CD4-positive, CD25-positive, alpha-beta regulatory T cell (primary cell): Measurements from ENCODE around the gene CHN2. TPM values are rescaled to one million over a fixed set of nuclear protein-coding genes. Genes with fewer than 3 reads are reported as not detected.
A peak's percentile ranks its signal among the peaks of the same experiment; 100 is the strongest.

Source experiments
- ATAC-seq, 2 donors: fragments of 150-1000 bp; cut with Tn5 transposase; one replicate each; pipeline ENCODE4 v1.10.0; 2021; ENCODE audit warnings: low read depth in 2 of 2, moderate number of reproducible peaks in 2 of 2, moderate library complexity in 1 of 2
- DNase-seq, 3 donors: peaks; one replicate each; pipeline versions ENCODE4 v3.0.0 to v3.0.0-alpha.2; 2012 to 2022; ENCODE audit warnings: mixed read lengths in 1 of 3
- H3K27ac ChIP-seq: one replicate; pipeline ENCODE4 v1.7.0; 2013; ENCODE audit warnings: mild to moderate bottlenecking, low read length; ENCODE audit not compliant: insufficient read depth, poor library complexity, severe bottlenecking
- H3K27me3 ChIP-seq: one replicate; pipeline ENCODE4 v1.7.0; 2013; ENCODE audit warnings: low read length; ENCODE audit not compliant: control insufficient read depth, insufficient read depth
- H3K36me3 ChIP-seq: one replicate; pipeline ENCODE4 v1.7.0; 2013; ENCODE audit warnings: mild to moderate bottlenecking, low read length, moderate library complexity; ENCODE audit not compliant: control insufficient read depth, insufficient read depth
- H3K4me1 ChIP-seq: 2 replicates; pipeline ENCODE4 v1.7.0; 2013; ENCODE audit warnings: mild to moderate bottlenecking, low read length; ENCODE audit not compliant: insufficient read depth, control insufficient read depth, poor library complexity, severe bottlenecking
- H3K4me3 ChIP-seq: one replicate; pipeline ENCODE4 v1.7.0; 2013; ENCODE audit warnings: low read depth, mild to moderate bottlenecking, low read length, moderate library complexity
- H3K9me3 ChIP-seq, 2 experiments: 1 replicate in 1 of 2; 2 replicates in 1 of 2; pipeline ENCODE4 v1.7.0; 2013; ENCODE audit warnings: low read length in 2 of 2, mild to moderate bottlenecking in 1 of 2, moderate library complexity in 1 of 2; ENCODE audit not compliant: control insufficient read depth in 2 of 2
- H3K27ac Mint-ChIP-seq, 3 donors: one replicate each; pipeline ENCODE4 v1.8.0; 2020 to 2022; ENCODE audit warnings: mild to moderate bottlenecking in 3 of 3, mixed read lengths in 3 of 3, moderate library complexity in 2 of 3
- H3K27me3 Mint-ChIP-seq: one replicate; pipeline ENCODE4 v1.8.0; 2022; ENCODE audit warnings: mild to moderate bottlenecking, mixed read lengths
- H3K36me3 Mint-ChIP-seq: one replicate; pipeline ENCODE4 v1.8.0; 2020; ENCODE audit warnings: mixed read lengths
- H3K4me1 Mint-ChIP-seq, 4 donors: one replicate each; pipeline ENCODE4 v1.8.0; 2020 to 2022; ENCODE audit warnings: mixed read lengths in 4 of 4, mild to moderate bottlenecking in 1 of 4
- H3K4me3 Mint-ChIP-seq, 4 donors: one replicate each; pipeline ENCODE4 v1.8.0; 2020 to 2022; ENCODE audit warnings: mild to moderate bottlenecking in 4 of 4, mixed read lengths in 4 of 4, moderate library complexity in 3 of 4
- H3K9me3 Mint-ChIP-seq, 7 donors: one replicate each; pipeline ENCODE4 v1.8.0; 2020 to 2022; ENCODE audit warnings: mixed read lengths in 7 of 7, mild to moderate bottlenecking in 3 of 7, moderate library complexity in 2 of 7
- polyA plus RNA-seq, 4 donors: library from polyadenylated mRNA; unstranded; fragments of 300-500 nt; fragmentation: Illumina TruSeq; gene quantifications; one replicate each; pipeline ENCODE4 v1.2.3, GENCODE V29; 2021
- total RNA-seq: library from RNA; stranded (reverse); gene quantifications from one replicate; pipeline ENCODE4 v1.2.3, GENCODE V29; 2022

CHN2 gene
- total and polyA plus RNA-seq, 5 donors from 2014 or later = 0.55 to 1.7 TPM; not detected in 3

- H3K36me3 Mint-ChIP-seq = no peaks in the 10 kb centered on the region
- no peaks in the 10 kb centered on the region for H3K9me3 Mint-ChIP-seq
- H3K4me3 Mint-ChIP-seq = no peak overlapping the region
- Histone ChIP-seq H3K27me3 (no peaks in the 10 kb centered on the region), H3K9me3 (no peaks in the 10 kb centered on the region), H3K4me3 (no peak overlapping the region), H3K27ac (no peak overlapping the region), H3K4me1 (no peaks in the 10 kb centered on the region), H3K36me3 (no peaks in the 10 kb centered on the region)
- H3K4me1 Mint-ChIP-seq = no peaks in the 10 kb centered on the region
- H3K27me3 Mint-ChIP-seq = no peaks in the 10 kb centered on the region
- DNase-seq (no peak), ATAC-seq (no peak)
- no peak overlapping the region for H3K27ac Mint-ChIP-seq
These were observed 228.3 kb downstream of the CHN2 start for GRCh38 chr7:29422829-29423228.

GRCh38 chr7:29424295-29424983 is 229.9 kb downstream of the CHN2 start:
- Histone ChIP-seq H3K9me3 (no peaks in the 10 kb centered on the region), H3K4me3 (no peak overlapping the region), H3K27ac (no peak overlapping the region), H3K4me1 (no peaks in the 10 kb centered on the region), H3K27me3 (no peaks in the 10 kb centered on the region), H3K36me3 (no peaks in the 10 kb centered on the region)
- Mint-ChIP-seq H3K36me3 (no peaks in the 10 kb centered on the region), H3K9me3 (no peaks in the 10 kb centered on the region), H3K27me3 (no peaks in the 10 kb centered on the region), H3K4me1 (no peaks in the 10 kb centered on the region), H3K27ac (no peak overlapping the region), H3K4me3 (no peak overlapping the region)
- no peak for DNase-seq
- ATAC-seq = no peak

- Histone ChIP-seq H3K27ac (no peak overlapping the region), H3K4me3 (no peak overlapping the region), H3K9me3 (no peaks in the 10 kb centered on the region), H3K4me1 (no peaks in the 10 kb centered on the region), H3K36me3 (no peaks in the 10 kb centered on the region), H3K27me3 (no peaks in the 10 kb centered on the region)
- Mint-ChIP-seq H3K4me3 (no peak overlapping the region), H3K27ac (no peak overlapping the region), H3K9me3 (no peaks in the 10 kb centered on the region), H3K4me1 (no peaks in the 10 kb centered on the region), H3K27me3 (no peaks in the 10 kb centered on the region), H3K36me3 (no peaks in the 10 kb centered on the region)
- ATAC-seq (no peak), DNase-seq (no peak)
These were observed 230.4 kb downstream of the CHN2 start for GRCh38 chr7:29424984-29425309.

GRCh38 chr7:29426587-29426986 is 232.0 kb downstream of the CHN2 start:
- DNase-seq (no peak), ATAC-seq (no peak)
- Histone ChIP-seq H3K4me3 (no peak overlapping the region), H3K4me1 (no peaks in the 10 kb centered on the region), H3K9me3 (no peaks in the 10 kb centered on the region), H3K27me3 (no peaks in the 10 kb centered on the region), H3K27ac (no peak overlapping the region), H3K36me3 (no peaks in the 10 kb centered on the region)
- Mint-ChIP-seq H3K36me3 (no peaks in the 10 kb centered on the region), H3K4me3 (no peak overlapping the region), H3K27ac (no peak overlapping the region), H3K9me3 (no peaks in the 10 kb centered on the region), H3K4me1 (no peaks in the 10 kb centered on the region), H3K27me3 (no peaks in the 10 kb centered on the region)

GRCh38 chr7:29429401-29429800 is 234.8 kb downstream of the CHN2 start:
- ATAC-seq (no peak), DNase-seq (no peak)
- no peaks in the 10 kb centered on the region for H3K27me3 ChIP-seq
- H3K36me3 Mint-ChIP-seq = no peaks in the 10 kb centered on the region
- H3K4me3 Mint-ChIP-seq = no peak overlapping the region
- no peaks in the 10 kb centered on the region for H3K4me1 Mint-ChIP-seq
- H3K9me3 Mint-ChIP-seq = no peaks in the 10 kb centered on the region
- no peaks in the 10 kb centered on the region for H3K27me3 Mint-ChIP-seq
- no peaks in the 10 kb centered on the region for H3K36me3 ChIP-seq
- H3K4me1 ChIP-seq = no peaks in the 10 kb centered on the region
- H3K4me3 ChIP-seq = no peak overlapping the region
- no peak overlapping the region for H3K27ac ChIP-seq
- no peak overlapping the region for H3K27ac Mint-ChIP-seq
- no peaks in the 10 kb centered on the region for H3K9me3 ChIP-seq

GRCh38 chr7:29430279-29430949 is 235.8 kb downstream of the CHN2 start:
- Mint-ChIP-seq H3K4me1 (no peaks in the 10 kb centered on the region), H3K4me3 (no peak overlapping the region), H3K9me3 (peaks cover 0 to 3% (median 0%) of the 10 kb centered on the region in 7 donors), H3K36me3 (no peaks in the 10 kb centered on the region), H3K27me3 (no peaks in the 10 kb centered on the region), H3K27ac (no peak overlapping the region)
- Histone ChIP-seq H3K4me3 (no peak overlapping the region), H3K9me3 (no peaks in the 10 kb centered on the region), H3K27me3 (no peaks in the 10 kb centered on the region), H3K27ac (no peak overlapping the region), H3K4me1 (no peaks in the 10 kb centered on the region), H3K36me3 (no peaks in the 10 kb centered on the region)
- ATAC-seq (no peak), DNase-seq (no peak)

GRCh38 chr7:29431686-29432085 is 237.1 kb downstream of the CHN2 start:
- H3K9me3 ChIP-seq = no peaks in the 10 kb centered on the region
- Mint-ChIP-seq H3K4me1 (no peaks in the 10 kb centered on the region), H3K36me3 (no peaks in the 10 kb centered on the region), H3K4me3 (no peak overlapping the region), H3K9me3 (peaks cover 0 to 3% (median 0%) of the 10 kb centered on the region in 7 donors), H3K27me3 (no peaks in the 10 kb centered on the region), H3K27ac (no peak overlapping the region)
- ATAC-seq (no peak), DNase-seq (no peak)
- H3K36me3 ChIP-seq = no peaks in the 10 kb centered on the region
- H3K4me1 ChIP-seq = no peaks in the 10 kb centered on the region
- no peaks in the 10 kb centered on the region for H3K27me3 ChIP-seq
- H3K27ac ChIP-seq = no peak overlapping the region
- no peak overlapping the region for H3K4me3 ChIP-seq

GRCh38 chr7:29432721-29433120 is 238.1 kb downstream of the CHN2 start:
- no peaks in the 10 kb centered on the region for H3K4me1 Mint-ChIP-seq
- no peaks in the 10 kb centered on the region for H3K36me3 ChIP-seq
- H3K4me1 ChIP-seq = no peaks in the 10 kb centered on the region
- H3K9me3 Mint-ChIP-seq = peaks cover 0 to 3% (median 0%) of the 10 kb centered on the region in 7 donors
- H3K4me3 ChIP-seq = no peak overlapping the region
- ATAC-seq (no peak), DNase-seq (no peak)
- H3K4me3 Mint-ChIP-seq = no peak overlapping the region
- H3K36me3 Mint-ChIP-seq = no peaks in the 10 kb centered on the region
- H3K27ac Mint-ChIP-seq = peak overlapping the region in 1 of 3 donors; percentile 40
- H3K27me3 Mint-ChIP-seq = no peaks in the 10 kb centered on the region
- H3K27me3 ChIP-seq = no peaks in the 10 kb centered on the region
- H3K9me3 ChIP-seq = no peaks in the 10 kb centered on the region
- H3K27ac ChIP-seq = no peak overlapping the region
